ENCODE data around the gene LGALSL.

DNA sequence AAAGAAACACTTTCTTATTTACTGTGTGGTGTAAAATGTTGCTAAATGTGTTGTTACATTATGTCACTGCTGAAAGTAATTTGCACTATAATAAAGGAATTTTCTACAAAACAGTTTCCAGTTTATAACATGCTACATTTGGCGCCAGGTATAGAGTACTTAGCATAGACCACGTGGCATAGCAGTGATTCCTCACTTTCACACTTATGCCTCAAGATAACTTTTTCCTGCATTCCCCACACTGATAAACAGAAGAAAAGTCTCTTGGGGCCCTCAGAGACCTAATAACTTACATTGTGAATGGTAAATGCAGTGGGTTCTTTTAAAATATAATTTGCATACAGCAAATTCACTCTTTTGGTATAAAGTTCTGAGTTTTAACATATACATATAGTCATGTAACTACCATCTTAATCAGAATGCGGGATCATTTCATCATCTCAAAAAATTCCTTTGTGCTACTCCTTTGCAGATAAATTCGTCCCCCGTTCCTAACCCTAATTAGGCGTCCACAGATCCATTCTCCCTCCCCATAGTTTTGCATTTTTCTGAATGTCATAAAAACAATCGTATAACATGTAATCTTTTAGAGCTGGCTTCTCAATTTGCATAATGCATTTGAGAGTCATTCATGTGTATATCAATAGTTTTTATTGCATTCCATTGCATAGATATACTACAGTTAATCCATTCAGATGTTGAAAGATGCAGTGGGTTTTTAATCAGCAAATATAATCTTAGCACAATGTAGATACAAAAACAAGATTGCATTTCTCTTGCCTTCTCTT lies 7.5 kb downstream of the LGALSL start:
- TF ChIP-seq, protein P1, sequence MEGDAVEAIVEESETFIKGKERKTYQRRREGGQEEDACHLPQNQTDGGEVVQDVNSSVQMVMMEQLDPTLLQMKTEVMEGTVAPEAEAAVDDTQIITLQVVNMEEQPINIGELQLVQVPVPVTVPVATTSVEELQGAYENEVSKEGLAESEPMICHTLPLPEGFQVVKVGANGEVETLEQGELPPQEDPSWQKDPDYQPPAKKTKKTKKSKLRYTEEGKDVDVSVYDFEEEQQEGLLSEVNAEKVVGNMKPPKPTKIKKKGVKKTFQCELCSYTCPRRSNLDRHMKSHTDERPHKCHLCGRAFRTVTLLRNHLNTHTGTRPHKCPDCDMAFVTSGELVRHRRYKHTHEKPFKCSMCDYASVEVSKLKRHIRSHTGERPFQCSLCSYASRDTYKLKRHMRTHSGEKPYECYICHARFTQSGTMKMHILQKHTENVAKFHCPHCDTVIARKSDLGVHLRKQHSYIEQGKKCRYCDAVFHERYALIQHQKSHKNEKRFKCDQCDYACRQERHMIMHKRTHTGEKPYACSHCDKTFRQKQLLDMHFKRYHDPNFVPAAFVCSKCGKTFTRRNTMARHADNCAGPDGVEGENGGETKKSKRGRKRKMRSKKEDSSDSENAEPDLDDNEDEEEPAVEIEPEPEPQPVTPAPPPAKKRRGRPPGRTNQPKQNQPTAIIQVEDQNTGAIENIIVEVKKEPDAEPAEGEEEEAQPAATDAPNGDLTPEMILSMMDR (IDR thresholded peaks at IDR 0.05), result no peak
- TF ChIP-seq POLR2A (IDR thresholded peaks at IDR 0.05), result no peak
